Neuron (in vitro differentiated cells): ENCODE data around the gene FRMD4A.
"Not testable (repeated sequence)": the region's sequence is repeated elsewhere in the genome, so short reads cannot be mapped to it uniquely, and the experiment has no call there.

ENCODE experiments used
- H2AFZ ChIP-seq: one replicate; pipeline ENCODE4 v1.6.1; 2013; ENCODE audit warnings: low read depth, mild to moderate bottlenecking, inconsistent platforms, low read length, moderate library complexity
- H3K27me3 ChIP-seq: one replicate; pipeline ENCODE4 v1.6.1; 2013; ENCODE audit warnings: low read length; ENCODE audit not compliant: insufficient read depth
- H3K36me3 ChIP-seq: one replicate; pipeline ENCODE4 v1.6.1; 2013; ENCODE audit warnings: low read length; ENCODE audit not compliant: insufficient read depth
- H3K4me1 ChIP-seq: one replicate; pipeline ENCODE4 v1.6.1; 2013; ENCODE audit warnings: low read length; ENCODE audit not compliant: insufficient read depth
- H3K4me3 ChIP-seq: 2 replicates; pipeline ENCODE4 v1.5.1; 2013; ENCODE audit warnings: mild to moderate bottlenecking, low read length, moderate library complexity
- H3K9me3 ChIP-seq: one replicate; pipeline ENCODE4 v1.6.1; 2013; ENCODE audit warnings: low read length

Gene FRMD4A

GRCh38 chr10:14199098-14199497 lies 131.6 kb downstream of the FRMD4A start:
- H3K27me3 ChIP-seq, result not testable (repeated sequence)

GRCh38 chr10:14198078-14198477 lies 132.6 kb downstream of the FRMD4A start:
- Histone ChIP-seq H3K27me3 (no peaks in the 10 kb centered on the region), H3K4me1 (no peaks in the 10 kb centered on the region), H2AFZ (no peak overlapping the region), H3K4me3 (no peak overlapping the region), H3K36me3 (no peaks in the 10 kb centered on the region), H3K9me3 (no peaks in the 10 kb centered on the region)

More at GRCh38 chr10:14199098-14199497, 131.6 kb downstream of the FRMD4A start:
- not testable (repeated sequence) for H3K9me3 ChIP-seq, H2AFZ ChIP-seq, H3K4me3 ChIP-seq, H3K36me3 ChIP-seq, H3K4me1 ChIP-seq

- Histone ChIP-seq H2AFZ (no peak overlapping the region), H3K36me3 (no peaks in the 10 kb centered on the region), H3K9me3 (no peaks in the 10 kb centered on the region), H3K4me3 (no peak overlapping the region), H3K27me3 (no peaks in the 10 kb centered on the region), H3K4me1 (peaks cover 14% of the 10 kb centered on the region)
Observed at GRCh38 chr10:14196113-14196512, 134.6 kb downstream of the FRMD4A start.

- Histone ChIP-seq H3K36me3 (no peaks in the 10 kb centered on the region), H3K27me3 (no peaks in the 10 kb centered on the region)
Observed at GRCh38 chr10:14195433-14195832, 135.3 kb downstream of the FRMD4A start.

GRCh38 chr10:14192746-14193145 lies 138.0 kb downstream of the FRMD4A start:
- Histone ChIP-seq H3K4me3 (no peak overlapping the region), H3K27me3 (no peaks in the 10 kb centered on the region), H2AFZ (no peak overlapping the region), H3K9me3 (no peaks in the 10 kb centered on the region), H3K36me3 (no peaks in the 10 kb centered on the region), H3K4me1 (peaks cover 25% of the 10 kb centered on the region)

More at GRCh38 chr10:14195433-14195832, 135.3 kb downstream of the FRMD4A start:
- H3K4me3 ChIP-seq, result no peak overlapping the region
- H2AFZ ChIP-seq, result no peak overlapping the region
- H3K4me1 ChIP-seq, result peaks cover 18% of the 10 kb centered on the region
- no peaks in the 10 kb centered on the region for H3K9me3 ChIP-seq

GRCh38 chr10:14191871-14192270 lies 138.9 kb downstream of the FRMD4A start:
- Histone ChIP-seq H2AFZ (no peak overlapping the region), H3K9me3 (no peaks in the 10 kb centered on the region), H3K4me3 (no peak overlapping the region), H3K4me1 (peaks cover 27% of the 10 kb centered on the region), H3K27me3 (no peaks in the 10 kb centered on the region), H3K36me3 (no peaks in the 10 kb centered on the region)

- Histone ChIP-seq H3K9me3 (no peaks in the 10 kb centered on the region), H2AFZ (no peak overlapping the region), H3K27me3 (no peaks in the 10 kb centered on the region), H3K4me3 (no peak overlapping the region), H3K4me1 (peaks cover 27% of the 10 kb centered on the region), H3K36me3 (no peaks in the 10 kb centered on the region)
Observed at GRCh38 chr10:14191407-14191806, 139.3 kb downstream of the FRMD4A start.

- Histone ChIP-seq H3K9me3 (no peaks in the 10 kb centered on the region), H3K27me3 (no peaks in the 10 kb centered on the region)
Observed at GRCh38 chr10:14190702-14191101, 140.0 kb downstream of the FRMD4A start.

GRCh38 chr10:14186245-14186644 lies 144.5 kb downstream of the FRMD4A start:
- Histone ChIP-seq H3K27me3 (no peaks in the 10 kb centered on the region), H3K4me3 (no peak overlapping the region), H3K36me3 (no peaks in the 10 kb centered on the region), H3K4me1 (peaks cover 17% of the 10 kb centered on the region), H3K9me3 (no peaks in the 10 kb centered on the region), H2AFZ (no peak overlapping the region)

More at GRCh38 chr10:14190702-14191101, 140.0 kb downstream of the FRMD4A start:
- H3K36me3 ChIP-seq, result no peaks in the 10 kb centered on the region
- H3K4me3 ChIP-seq, result no peak overlapping the region
- no peak overlapping the region for H2AFZ ChIP-seq
- H3K4me1 ChIP-seq, result peaks cover 27% of the 10 kb centered on the region

GRCh38 chr10:14185316-14186045 lies 145.2 kb downstream of the FRMD4A start:
- Histone ChIP-seq H3K4me3 (no peak overlapping the region), H3K36me3 (no peaks in the 10 kb centered on the region)

GRCh38 chr10:14184841-14185315 lies 145.8 kb downstream of the FRMD4A start:
- Histone ChIP-seq H3K4me1 (peaks cover 12% of the 10 kb centered on the region), H2AFZ (no peak overlapping the region), H3K36me3 (no peaks in the 10 kb centered on the region), H3K9me3 (no peaks in the 10 kb centered on the region), H3K4me3 (no peak overlapping the region), H3K27me3 (no peaks in the 10 kb centered on the region)

More at GRCh38 chr10:14185316-14186045, 145.2 kb downstream of the FRMD4A start:
- Histone ChIP-seq H3K9me3 (no peaks in the 10 kb centered on the region), H3K27me3 (no peaks in the 10 kb centered on the region), H3K4me1 (peaks cover 12% of the 10 kb centered on the region), H2AFZ (no peak overlapping the region)

- H3K9me3 ChIP-seq, result no peaks in the 10 kb centered on the region
- no peaks in the 10 kb centered on the region for H3K36me3 ChIP-seq
- H3K4me3 ChIP-seq, result no peak overlapping the region
- H3K27me3 ChIP-seq, result no peaks in the 10 kb centered on the region
- peaks cover 5% of the 10 kb centered on the region for H3K4me1 ChIP-seq
- no peak overlapping the region for H2AFZ ChIP-seq
Observed at GRCh38 chr10:14182781-14183180, 147.9 kb downstream of the FRMD4A start.

- Histone ChIP-seq H3K4me1 (peaks cover 3% of the 10 kb centered on the region), H3K27me3 (no peaks in the 10 kb centered on the region), H3K9me3 (no peaks in the 10 kb centered on the region), H3K36me3 (no peaks in the 10 kb centered on the region), H2AFZ (no peak overlapping the region), H3K4me3 (no peak overlapping the region)
Observed at GRCh38 chr10:14181567-14181936, 149.2 kb downstream of the FRMD4A start.
